ENCODE data around the gene MYO5A.

- TF ChIP-seq CREB5 (CRISPR knock-in tag; IDR thresholded peaks at IDR 0.05; ENCODE audit: low read depth) (no peak), ZC3H10 (CRISPR knock-in tag; IDR thresholded peaks at IDR 0.05) (no peak), TCF4 (CRISPR knock-in tag; IDR thresholded peaks at IDR 0.05; ENCODE audit: borderline replicate concordance) (no peak), ESRRG (CRISPR knock-in tag; IDR thresholded peaks at IDR 0.05) (no peak)
These were observed 271.0 kb downstream of the MYO5A start for GRCh38 chr15:52257734-52258062.
